Hematopoietic multipotent progenitor cell treated with erythropoietin and hydrocortisone succinate and interleukin-3 and kit ligand, for 8 days (in vitro differentiated cells): ENCODE measurements around the gene PHF14.
"Not testable (repeated sequence)": the region's sequence is repeated elsewhere in the genome, so short reads cannot be mapped to it uniquely, and the experiment has no call there.

Experiments used
- DNase-seq: peaks from one replicate; pipeline ENCODE4 v3.0.0-alpha.2; 2015

Gene PHF14

GRCh38 chr7:10990748-10991147, 17.1 kb downstream of the PHF14 start:
- DNase-seq = not testable (repeated sequence)

DNA sequence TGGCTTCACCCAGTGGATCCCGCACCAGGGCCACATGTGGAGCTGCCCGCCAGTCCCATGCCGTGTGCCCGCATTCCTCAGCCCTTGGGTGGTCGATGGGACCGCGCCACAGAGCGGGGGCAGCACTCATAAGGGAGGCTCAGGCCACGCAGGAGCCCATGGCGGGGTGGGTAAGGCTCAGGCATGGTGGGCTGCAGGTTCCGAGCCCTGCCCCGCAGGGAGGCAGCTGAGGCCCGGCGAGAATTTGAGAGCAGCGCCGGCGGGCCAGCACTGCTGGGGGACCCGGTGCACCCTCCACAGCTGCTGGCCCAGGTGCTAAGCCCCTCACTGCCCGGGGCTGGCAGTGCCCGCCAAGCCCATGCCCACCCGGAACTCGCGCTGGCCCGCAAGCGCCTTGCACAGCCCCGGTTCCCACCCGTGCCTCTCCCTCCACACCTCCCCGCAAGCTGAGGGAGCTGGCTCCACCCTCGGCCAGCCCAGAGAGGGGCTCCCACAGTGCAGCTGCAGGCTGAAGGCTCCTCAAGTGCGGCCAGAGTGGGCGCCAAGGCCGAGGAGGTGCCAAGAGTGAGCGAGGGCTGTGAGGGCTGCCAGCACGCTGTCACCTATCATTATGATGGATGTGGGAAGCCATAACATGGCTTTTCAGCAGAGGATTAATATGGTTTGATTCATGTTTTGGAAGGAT, 22.0 kb downstream of the PHF14 start:
- not testable (repeated sequence) for DNase-seq

- DNase-seq = peak; percentile 63
Observed at GRCh38 chr7:10998996-10999757, 25.5 kb downstream of the PHF14 start.

GRCh38 chr7:11005202-11005601, 31.5 kb downstream of the PHF14 start:
- no peak for DNase-seq

DNA sequence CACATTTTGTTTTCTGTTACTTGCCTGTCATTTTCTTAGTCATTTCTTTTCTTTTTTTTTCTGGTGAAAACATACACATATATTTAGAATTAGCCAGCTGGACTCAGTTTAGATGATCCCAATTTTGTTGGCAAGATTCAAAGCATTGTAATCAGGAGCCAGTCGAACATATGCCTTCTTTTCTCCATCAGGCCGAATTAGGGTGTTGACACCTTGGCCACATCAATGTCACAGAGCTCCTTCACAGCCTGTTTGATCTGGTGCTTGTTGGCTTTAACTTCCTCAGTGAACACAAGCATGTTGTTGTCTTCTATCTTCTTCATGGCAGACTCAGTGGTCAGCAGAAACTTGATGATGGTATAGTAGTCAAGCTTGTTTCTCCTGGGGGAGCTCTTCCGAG, 32.6 kb downstream of the PHF14 start:
- DNase-seq = no peak

- no peak for DNase-seq
Observed at GRCh38 chr7:11009631-11010030, 36.0 kb downstream of the PHF14 start.

DNA sequence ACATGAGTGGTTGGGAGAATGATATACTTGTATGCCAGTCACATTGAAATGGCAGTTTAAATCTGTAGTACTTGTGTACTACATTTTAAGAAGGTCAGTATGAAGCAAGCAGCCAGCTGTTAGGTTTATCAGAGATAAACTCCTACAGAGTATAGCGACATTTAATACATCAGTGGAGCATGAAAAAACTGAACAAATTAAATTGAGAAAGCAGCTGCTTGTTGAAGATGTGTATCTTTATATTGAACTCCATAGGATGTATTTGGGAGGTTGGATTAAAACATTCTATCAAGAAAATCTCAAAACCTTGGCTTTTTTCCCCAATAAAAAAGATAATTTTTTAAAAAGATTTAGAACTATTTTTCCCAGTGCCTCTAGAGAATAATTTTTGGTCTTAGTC, 47.8 kb downstream of the PHF14 start:
- DNase-seq = no peak

GRCh38 chr7:11026452-11027359, 53.0 kb downstream of the PHF14 start:
- no peak for DNase-seq

- no peak for DNase-seq
Observed at GRCh38 chr7:11035661-11036060, 62.0 kb downstream of the PHF14 start.

GRCh38 chr7:11039974-11040373, 66.3 kb downstream of the PHF14 start:
- DNase-seq = no peak

DNA sequence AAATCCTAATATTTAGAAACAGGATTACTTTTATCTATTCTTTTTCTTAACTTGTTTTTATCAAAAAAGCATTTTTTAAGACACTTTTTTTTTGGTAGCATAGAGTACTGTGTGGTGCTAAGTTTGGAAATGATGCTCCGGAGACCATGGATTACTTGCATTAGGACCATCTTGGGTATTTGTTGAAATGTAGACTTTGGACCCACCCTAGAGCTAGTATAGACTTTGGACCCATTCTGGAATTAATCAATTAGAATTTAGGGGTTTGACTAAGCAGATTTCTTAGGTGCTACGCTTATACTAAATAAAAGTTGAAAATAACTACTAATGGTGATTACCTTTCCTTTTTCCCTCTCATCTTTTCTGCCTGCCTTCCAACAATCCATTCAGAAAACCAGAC, 80.4 kb downstream of the PHF14 start:
- no peak for DNase-seq

GRCh38 chr7:11060893-11061292, 87.2 kb downstream of the PHF14 start:
- no peak for DNase-seq

GRCh38 chr7:11062110-11062509, 88.4 kb downstream of the PHF14 start:
- no peak for DNase-seq

GRCh38 chr7:11069591-11069990, 95.9 kb downstream of the PHF14 start:
- no peak for DNase-seq

DNA sequence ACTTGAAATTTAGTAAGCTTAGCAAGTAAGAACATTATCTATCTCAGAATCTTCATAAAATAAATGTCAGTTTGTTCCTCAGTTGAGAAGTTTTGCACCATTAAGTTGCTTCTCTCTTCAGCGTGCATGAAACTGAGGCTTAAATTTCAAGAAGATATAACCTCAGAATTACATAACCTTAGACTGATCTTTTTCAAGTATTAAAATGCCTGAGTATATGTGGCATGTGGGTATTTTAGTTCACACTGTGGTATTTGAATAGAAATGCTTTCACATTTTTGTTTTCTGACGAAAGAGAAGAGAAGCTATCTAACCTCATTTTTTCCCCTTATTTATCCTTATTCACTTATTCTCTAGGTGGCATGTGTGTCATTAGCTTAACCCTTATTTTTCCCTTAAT, 104.1 kb downstream of the PHF14 start:
- DNase-seq = no peak

DNA sequence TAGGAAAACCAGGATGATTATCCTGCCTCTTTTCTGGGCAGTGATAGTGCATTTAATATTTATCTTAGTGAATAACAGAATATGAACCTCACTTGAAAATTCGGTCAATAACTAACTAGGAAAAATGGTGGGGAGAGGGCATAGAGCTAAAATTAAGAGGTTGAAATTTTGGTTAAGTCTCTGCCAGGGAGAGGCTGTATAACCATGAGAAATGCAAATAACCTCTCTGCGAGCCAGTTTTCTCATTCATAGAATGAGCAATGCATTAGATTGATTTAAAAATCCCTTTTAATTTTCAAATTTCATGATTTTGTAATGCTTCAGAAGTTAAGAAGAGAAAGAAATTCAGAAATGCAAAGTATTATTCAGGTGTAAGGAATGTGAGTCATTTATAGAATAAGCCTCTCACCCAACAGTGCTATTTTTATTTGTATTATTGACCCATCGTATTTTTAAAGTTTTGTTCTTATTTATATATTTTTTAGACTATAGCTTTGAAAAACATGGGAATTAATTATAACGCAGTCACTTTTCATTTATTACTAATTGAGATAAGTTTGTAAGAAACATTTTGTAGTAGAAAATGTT, 104.7 kb downstream of the PHF14 start:
- no peak for DNase-seq

GRCh38 chr7:11079907-11080306, 106.2 kb downstream of the PHF14 start:
- no peak for DNase-seq

- no peak for DNase-seq
Observed at GRCh38 chr7:11082121-11082520, 108.4 kb downstream of the PHF14 start.

- DNase-seq = peak; percentile 51
Observed at GRCh38 chr7:11082552-11083213, 109.0 kb downstream of the PHF14 start.

DNA sequence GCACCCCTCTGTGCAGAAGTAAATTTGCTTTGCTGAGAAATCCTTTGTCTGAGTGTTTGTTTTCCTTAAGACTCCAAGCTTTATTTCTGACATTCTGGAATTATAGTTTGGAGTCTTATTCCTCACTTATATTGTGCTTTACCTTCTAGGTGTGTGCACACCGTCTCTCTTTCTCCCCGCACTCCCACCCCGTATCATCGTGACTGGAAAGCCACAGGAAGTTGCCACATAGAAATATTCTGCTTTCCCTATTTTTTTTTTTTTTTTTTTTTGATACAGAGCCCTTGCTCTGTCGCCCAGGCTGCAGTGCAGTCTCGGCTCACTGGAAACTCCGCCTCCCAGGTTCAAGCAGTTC, 109.5 kb downstream of the PHF14 start:
- no peak for DNase-seq

DNA sequence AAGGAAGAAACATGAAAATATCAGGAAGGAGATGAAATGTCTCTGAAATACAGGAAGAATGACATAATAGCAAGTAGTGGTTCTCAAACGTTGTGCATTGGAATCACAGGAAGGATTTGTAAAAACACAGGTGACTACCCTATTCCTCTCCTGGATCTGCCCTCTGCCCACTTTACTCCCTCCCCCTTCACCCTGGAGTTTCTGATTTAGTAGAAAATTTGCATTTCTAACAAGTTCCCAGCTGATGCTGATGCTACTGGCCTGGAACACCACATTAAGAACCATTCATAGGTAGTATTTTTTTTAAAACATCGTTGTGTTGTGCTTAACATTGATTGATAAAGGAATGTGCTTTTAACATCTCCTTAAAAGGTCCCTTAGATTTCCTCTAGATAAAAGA, 130.9 kb downstream of the PHF14 start:
- no peak for DNase-seq

DNA sequence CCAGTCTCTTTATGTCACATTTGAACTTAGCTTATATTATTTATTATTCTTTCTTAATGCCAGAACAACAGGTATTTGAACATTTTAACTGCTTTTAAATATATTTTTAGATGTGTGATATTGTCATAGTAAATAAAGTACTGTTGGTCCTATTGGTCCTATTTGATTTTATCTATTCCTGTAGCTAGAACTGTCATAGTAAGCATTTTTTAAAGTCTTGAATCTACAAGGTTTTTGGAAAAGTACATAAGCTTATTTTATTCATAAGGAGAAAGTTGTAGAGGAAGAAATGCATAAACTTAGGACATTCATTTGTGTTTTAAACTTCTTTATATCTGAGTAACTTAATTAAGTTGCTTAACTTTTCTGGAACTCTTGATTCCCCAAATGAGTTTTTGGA, 136.0 kb downstream of the PHF14 start:
- no peak for DNase-seq
